HG03558 (cell line): ENCODE data around the gene CEBPZ.
A peak's percentile ranks its signal among the peaks of the same experiment; 100 is the strongest.
"Not testable (repeated sequence)": the region's sequence is repeated elsewhere in the genome, so short reads cannot be mapped to it uniquely, and the experiment has no call there.

Source experiments
- ATAC-seq: cut with Tn5 transposase; IDR thresholded peaks from one replicate; pipeline ENCODE4 v1.9.1; 2021; ENCODE audit warnings: moderate number of reproducible peaks; ENCODE audit not compliant: unreplicated experiment; ENCODE audit errors: extremely low read depth

The CEBPZ gene

GRCh38 chr2:37225129-37225528, 6.3 kb downstream of the CEBPZ start:
- not testable (repeated sequence) for ATAC-seq

- no peak for ATAC-seq
Measured at GRCh38 chr2:37224063-37224462, 7.3 kb downstream of the CEBPZ start.

GRCh38 chr2:37223131-37223530, 8.3 kb downstream of the CEBPZ start:
- no peak for ATAC-seq

- ATAC-seq, result no peak
Measured at GRCh38 chr2:37219046-37219445, 12.3 kb downstream of the CEBPZ start.

GRCh38 chr2:37215250-37215649, 16.1 kb downstream of the CEBPZ start:
- no peak for ATAC-seq

- no peak for ATAC-seq
Measured at GRCh38 chr2:37211939-37212338, 19.5 kb downstream of the CEBPZ start.

- ATAC-seq, result no peak
Measured at GRCh38 chr2:37211212-37211611, 20.2 kb downstream of the CEBPZ start.

- ATAC-seq, result not testable (repeated sequence)
Measured at GRCh38 chr2:37206760-37207159, 24.6 kb downstream of the CEBPZ start.

GRCh38 chr2:37205689-37206341, 25.6 kb downstream of the CEBPZ start:
- no peak for ATAC-seq

GRCh38 chr2:37205071-37205661, 26.2 kb downstream of the CEBPZ start:
- not testable (repeated sequence) for ATAC-seq

- ATAC-seq, result no peak
Measured at GRCh38 chr2:37203708-37204107, 27.7 kb downstream of the CEBPZ start.

GRCh38 chr2:37201766-37202165, 29.6 kb downstream of the CEBPZ start:
- no peak for ATAC-seq

GRCh38 chr2:37201208-37201607, 30.2 kb downstream of the CEBPZ start:
- no peak for ATAC-seq

GRCh38 chr2:37198681-37199065, 32.7 kb downstream of the CEBPZ start:
- ATAC-seq, result no peak

- peak; percentile 38 for ATAC-seq
Measured at GRCh38 chr2:37196320-37197195, 34.8 kb downstream of the CEBPZ start, which contains the start of gene CEBPZOS. Gene CEBPZOS (plus strand): TSS chr2:37196496. CDS start chr2:37199705, 3,209 bp downstream.

- not testable (repeated sequence) for ATAC-seq
Measured at GRCh38 chr2:37195862-37196319, 35.5 kb downstream of the CEBPZ start.

GRCh38 chr2:37192551-37192950, 38.8 kb downstream of the CEBPZ start:
- ATAC-seq, result no peak

- ATAC-seq, result no peak
Measured at GRCh38 chr2:37191747-37192146, 39.6 kb downstream of the CEBPZ start.

GRCh38 chr2:37191253-37191652, 40.1 kb downstream of the CEBPZ start:
- ATAC-seq, result no peak

- ATAC-seq, result no peak
Measured at GRCh38 chr2:37190290-37190689, 41.1 kb downstream of the CEBPZ start.
